Duodenal mucosa (tissue), 2 donors: ENCODE data around the gene HSD17B1.
A peak's percentile ranks its signal among the peaks of the same experiment; 100 is the strongest.
"Not testable (repeated sequence)": the region's sequence is repeated elsewhere in the genome, so short reads cannot be mapped to it uniquely, and the experiment has no call there.

Experiments used
- H3K27ac ChIP-seq: one replicate; pipeline ENCODE4 v1.7.0; 2013; ENCODE audit warnings: low read depth, low read length
- H3K27me3 ChIP-seq, 2 donors: one replicate each; pipeline ENCODE4 v1.7.0; 2013; ENCODE audit warnings: low read length in 2 of 2, control low read depth in 1 of 2; ENCODE audit not compliant: insufficient read depth in 2 of 2, control insufficient read depth in 1 of 2
- H3K36me3 ChIP-seq, 2 donors: one replicate each; pipeline ENCODE4 v1.7.0; 2013; ENCODE audit warnings: low read length in 2 of 2, control low read depth in 1 of 2; ENCODE audit not compliant: insufficient read depth in 2 of 2, control insufficient read depth in 1 of 2
- H3K4me1 ChIP-seq, 2 donors: one replicate each; pipeline ENCODE4 v1.7.0; 2013; ENCODE audit warnings: low read length in 2 of 2, control low read depth in 1 of 2; ENCODE audit not compliant: insufficient read depth in 2 of 2, control insufficient read depth in 1 of 2
- H3K4me3 ChIP-seq, 2 donors: one replicate each; pipeline ENCODE4 v1.7.0; 2013; ENCODE audit warnings: low read length in 2 of 2, low read depth in 1 of 2
- H3K9ac ChIP-seq, 2 donors: one replicate each; pipeline ENCODE4 v1.7.0; 2013; ENCODE audit warnings: low read length in 2 of 2, low read depth in 1 of 2
- H3K9me3 ChIP-seq, 2 donors: one replicate each; pipeline ENCODE4 v1.7.0; 2013; ENCODE audit warnings: low read length in 2 of 2, control low read depth in 1 of 2; ENCODE audit not compliant: control insufficient read depth in 1 of 2

Gene HSD17B1

DNA sequence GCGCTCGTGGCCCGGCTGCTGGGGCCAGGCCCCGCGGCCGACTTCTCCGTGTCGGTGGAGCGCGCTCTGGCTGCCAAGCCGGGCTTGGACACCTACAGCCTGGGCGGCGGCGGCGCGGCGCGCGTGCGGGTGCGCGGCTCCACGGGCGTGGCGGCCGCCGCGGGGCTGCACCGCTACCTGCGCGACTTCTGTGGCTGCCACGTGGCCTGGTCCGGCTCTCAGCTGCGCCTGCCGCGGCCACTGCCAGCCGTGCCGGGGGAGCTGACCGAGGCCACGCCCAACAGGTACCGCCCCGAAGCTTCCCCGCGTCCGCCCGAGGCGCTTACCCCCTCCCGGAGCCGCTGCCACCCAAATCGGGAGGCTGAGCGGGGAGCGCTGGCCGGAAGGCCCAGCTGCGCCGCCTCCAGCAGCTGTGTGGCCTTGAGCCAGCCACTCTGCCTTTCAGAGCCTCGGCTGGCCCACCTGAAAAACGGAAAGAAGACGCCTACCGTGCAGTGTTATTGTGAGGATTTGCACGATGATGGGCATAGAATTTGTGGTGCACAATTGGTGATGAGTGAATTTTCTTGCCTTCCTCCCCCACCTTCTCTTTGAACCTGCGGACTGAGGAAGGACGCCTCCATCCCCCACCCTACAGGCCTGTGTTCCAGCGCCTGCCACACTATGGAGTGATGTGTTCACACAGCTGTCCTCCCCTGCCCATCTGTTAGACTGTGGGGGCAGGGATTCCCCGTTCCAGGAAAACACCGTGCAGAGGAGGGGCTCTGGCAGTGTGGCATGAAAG, 16.2 kb upstream of the HSD17B1 start:
- peak overlapping the region; percentile 64 to 81 for H3K9ac ChIP-seq
- peaks cover 0 to 20% of the 10 kb centered on the region in 2 donors for H3K36me3 ChIP-seq
- peaks cover 29 to 33% of the 10 kb centered on the region in 2 donors for H3K4me1 ChIP-seq
- H3K9me3 ChIP-seq, result no peaks in the 10 kb centered on the region
- peak overlapping the region; percentile 73 for H3K27ac ChIP-seq
- H3K4me3 ChIP-seq, result peak overlapping the region; percentile 68 to 89
- H3K27me3 ChIP-seq, result no peaks in the 10 kb centered on the region

DNA sequence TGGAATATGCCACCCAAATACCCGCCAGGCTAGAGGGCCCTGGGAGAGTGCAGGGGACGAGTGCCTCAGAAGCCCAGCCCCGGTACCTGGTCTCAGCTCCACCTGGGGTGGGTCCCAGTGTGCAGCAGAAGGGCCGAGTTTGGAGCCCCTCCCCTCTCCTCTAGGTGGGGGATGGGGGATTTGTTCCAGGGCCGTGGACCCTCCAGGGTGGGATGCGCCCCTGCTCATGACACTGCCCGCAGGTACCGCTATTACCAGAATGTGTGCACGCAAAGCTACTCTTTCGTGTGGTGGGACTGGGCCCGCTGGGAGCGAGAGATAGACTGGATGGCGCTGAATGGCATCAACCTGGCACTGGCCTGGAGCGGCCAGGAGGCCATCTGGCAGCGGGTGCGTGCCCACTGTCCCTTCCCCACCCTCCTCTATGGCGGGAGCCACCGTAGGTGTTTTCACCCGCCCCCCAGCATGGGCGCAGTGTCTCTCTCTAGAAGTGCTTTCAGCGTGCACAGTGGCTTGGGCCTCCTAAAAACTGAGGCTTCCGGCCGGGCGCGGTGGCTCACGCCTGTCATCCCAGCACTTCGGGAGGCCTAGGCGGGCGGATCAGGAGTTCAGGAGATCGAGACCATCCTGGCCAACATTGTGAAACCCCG, 15.4 kb upstream of the HSD17B1 start:
- Histone ChIP-seq H3K9ac (peak overlapping the region; percentile 64 to 81), H3K4me1 (peaks cover 29 to 33% of the 10 kb centered on the region in 2 donors), H3K36me3 (peaks cover 0 to 21% of the 10 kb centered on the region in 2 donors), H3K27me3 (no peaks in the 10 kb centered on the region), H3K4me3 (peak overlapping the region; percentile 68 to 89), H3K27ac (no peak overlapping the region), H3K9me3 (no peaks in the 10 kb centered on the region)

DNA sequence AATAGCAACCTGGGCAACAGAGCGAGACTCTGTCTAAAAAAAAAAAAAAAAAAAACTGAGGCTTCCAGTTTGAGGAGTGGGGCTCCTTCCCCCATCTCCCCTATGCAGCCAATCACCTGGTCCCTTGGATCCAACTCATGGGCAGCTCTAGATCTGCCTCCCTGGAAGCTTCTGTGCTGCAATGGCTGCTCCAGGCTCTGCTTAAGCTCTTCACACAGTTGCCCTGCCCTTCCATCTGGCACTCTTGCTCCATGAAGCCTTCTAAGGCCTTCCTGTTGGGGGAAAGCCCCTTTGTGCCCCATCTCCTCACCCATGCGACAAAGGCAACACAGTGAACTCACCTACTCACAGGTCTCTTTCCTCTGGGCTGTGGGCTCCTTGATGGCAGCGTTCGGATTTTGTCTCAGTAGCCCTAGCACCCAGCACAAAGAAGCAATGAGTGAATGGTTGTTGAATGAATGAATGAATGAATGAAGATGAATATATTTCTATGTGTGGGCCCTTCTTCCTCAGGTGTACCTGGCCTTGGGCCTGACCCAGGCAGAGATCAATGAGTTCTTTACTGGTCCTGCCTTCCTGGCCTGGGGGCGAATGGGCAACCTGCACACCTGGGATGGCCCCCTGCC, 14.8 kb upstream of the HSD17B1 start:
- no peaks in the 10 kb centered on the region for H3K9me3 ChIP-seq
- H3K9ac ChIP-seq, result no peak overlapping the region
- H3K27me3 ChIP-seq, result no peaks in the 10 kb centered on the region
- peaks cover 29 to 33% of the 10 kb centered on the region in 2 donors for H3K4me1 ChIP-seq
- H3K4me3 ChIP-seq, result no peak overlapping the region
- H3K36me3 ChIP-seq, result peaks cover 0 to 23% of the 10 kb centered on the region in 2 donors
- no peak overlapping the region for H3K27ac ChIP-seq

DNA sequence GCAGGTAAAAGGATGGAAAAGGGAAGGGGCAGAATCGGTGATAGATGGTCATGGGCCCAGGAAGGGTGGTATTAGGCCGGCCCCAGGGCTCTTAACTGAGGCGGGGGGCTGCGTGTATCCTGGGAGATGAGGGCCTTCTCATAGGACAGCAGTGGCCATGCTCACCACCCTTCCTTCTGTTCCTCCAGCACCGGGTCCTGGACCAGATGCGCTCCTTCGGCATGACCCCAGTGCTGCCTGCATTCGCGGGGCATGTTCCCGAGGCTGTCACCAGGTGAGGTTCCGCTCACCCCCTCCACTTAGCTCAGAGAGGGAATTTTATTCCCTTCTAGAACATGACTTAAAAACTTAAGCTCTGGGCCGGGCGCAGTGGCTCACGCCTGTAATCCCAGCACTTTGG, 14.2 kb upstream of the HSD17B1 start:
- H3K9me3 ChIP-seq, result no peaks in the 10 kb centered on the region
- no peaks in the 10 kb centered on the region for H3K27me3 ChIP-seq
- H3K36me3 ChIP-seq, result peaks cover 0 to 28% of the 10 kb centered on the region in 2 donors
- H3K4me1 ChIP-seq, result peaks cover 29 to 33% of the 10 kb centered on the region in 2 donors
- H3K9ac ChIP-seq, result no peak overlapping the region
- no peak overlapping the region for H3K27ac ChIP-seq
- no peak overlapping the region for H3K4me3 ChIP-seq

DNA sequence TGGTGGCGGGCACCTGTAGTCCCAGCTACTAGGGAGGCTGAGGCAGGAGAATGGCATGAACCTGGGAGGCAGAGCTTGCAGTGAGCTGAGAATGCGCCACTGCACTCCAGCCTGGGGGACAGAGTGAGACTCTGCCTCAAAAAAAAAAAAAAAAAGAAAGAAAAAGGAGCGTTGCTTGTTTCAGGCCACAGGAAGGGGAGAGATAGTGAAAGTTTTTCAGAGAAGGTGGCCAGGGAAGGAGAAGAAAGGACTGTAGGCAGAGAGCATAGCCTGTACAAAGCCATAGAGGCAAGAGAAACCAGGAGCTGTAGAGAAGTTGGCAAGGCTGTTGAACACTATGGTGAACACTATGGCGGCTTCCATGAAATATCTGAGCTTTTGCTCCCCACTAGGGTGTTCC, 12.2 kb upstream of the HSD17B1 start:
- Histone ChIP-seq H3K27ac (peak overlapping the region; percentile 17), H3K4me1 (peaks cover 24 to 25% of the 10 kb centered on the region in 2 donors), H3K36me3 (peaks cover 0 to 36% of the 10 kb centered on the region in 2 donors)
- not testable (repeated sequence) for H3K4me3 ChIP-seq, H3K9me3 ChIP-seq, H3K27me3 ChIP-seq, H3K9ac ChIP-seq

DNA sequence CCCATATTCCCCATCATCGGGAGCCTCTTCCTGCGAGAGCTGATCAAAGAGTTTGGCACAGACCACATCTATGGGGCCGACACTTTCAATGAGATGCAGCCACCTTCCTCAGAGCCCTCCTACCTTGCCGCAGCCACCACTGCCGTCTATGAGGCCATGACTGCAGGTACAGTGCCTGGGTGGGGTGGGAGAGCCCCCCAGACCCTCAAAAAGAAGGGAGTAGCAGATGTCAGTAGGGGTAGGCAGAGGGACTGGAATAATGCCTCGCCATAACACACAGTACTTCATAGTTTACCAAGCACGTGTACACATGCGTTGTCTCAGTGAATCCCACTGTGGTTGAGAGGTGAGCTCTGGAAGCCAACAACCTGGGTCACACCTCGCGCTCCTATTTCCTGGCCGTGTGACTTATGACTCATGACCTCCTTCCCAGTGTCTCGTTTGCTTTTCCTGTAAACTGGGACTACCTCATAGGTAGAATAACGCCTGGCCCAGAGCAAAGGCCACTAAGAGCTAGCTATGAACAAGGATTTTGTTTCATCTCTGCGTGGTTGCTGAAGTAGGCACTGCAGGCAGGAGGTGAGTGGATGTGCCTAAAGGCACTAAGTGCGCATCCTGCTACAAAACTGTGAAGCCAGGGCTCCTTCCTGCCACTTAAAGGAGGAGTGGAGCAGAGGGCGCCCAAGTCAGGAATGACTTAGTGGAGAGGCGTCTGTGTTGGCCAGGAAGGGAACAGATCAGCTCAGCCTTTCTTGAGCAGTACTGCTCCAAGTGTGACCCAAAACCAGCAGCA, 11.5 kb upstream of the HSD17B1 start:
- peaks cover 21% of the 10 kb centered on the region in 2 donors for H3K4me1 ChIP-seq
- H3K9ac ChIP-seq, result peak overlapping the region in 1 of 2 donors; percentile 29
- H3K4me3 ChIP-seq, result no peak overlapping the region
- peak overlapping the region; percentile 39 for H3K27ac ChIP-seq
- H3K9me3 ChIP-seq, result no peaks in the 10 kb centered on the region
- peaks cover 0 to 36% of the 10 kb centered on the region in 2 donors for H3K36me3 ChIP-seq
- no peaks in the 10 kb centered on the region for H3K27me3 ChIP-seq

DNA sequence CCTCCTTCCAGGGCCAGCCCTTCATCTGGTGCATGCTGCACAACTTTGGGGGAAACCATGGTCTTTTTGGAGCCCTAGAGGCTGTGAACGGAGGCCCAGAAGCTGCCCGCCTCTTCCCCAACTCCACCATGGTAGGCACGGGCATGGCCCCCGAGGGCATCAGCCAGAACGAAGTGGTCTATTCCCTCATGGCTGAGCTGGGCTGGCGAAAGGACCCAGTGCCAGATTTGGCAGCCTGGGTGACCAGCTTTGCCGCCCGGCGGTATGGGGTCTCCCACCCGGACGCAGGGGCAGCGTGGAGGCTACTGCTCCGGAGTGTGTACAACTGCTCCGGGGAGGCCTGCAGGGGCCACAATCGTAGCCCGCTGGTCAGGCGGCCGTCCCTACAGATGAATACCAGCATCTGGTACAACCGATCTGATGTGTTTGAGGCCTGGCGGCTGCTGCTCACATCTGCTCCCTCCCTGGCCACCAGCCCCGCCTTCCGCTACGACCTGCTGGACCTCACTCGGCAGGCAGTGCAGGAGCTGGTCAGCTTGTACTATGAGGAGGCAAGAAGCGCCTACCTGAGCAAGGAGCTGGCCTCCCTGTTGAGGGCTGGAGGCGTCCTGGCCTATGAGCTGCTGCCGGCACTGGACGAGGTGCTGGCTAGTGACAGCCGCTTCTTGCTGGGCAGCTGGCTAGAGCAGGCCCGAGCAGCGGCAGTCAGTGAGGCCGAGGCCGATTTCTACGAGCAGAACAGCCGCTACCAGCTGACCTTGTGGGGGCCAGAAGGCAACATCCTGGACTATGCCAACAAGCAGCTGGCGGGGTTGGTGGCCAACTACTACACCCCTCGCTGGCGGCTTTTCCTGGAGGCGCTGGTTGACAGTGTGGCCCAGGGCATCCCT, 9.3 kb upstream of the HSD17B1 start:
- peaks cover 15 to 18% of the 10 kb centered on the region in 2 donors for H3K4me1 ChIP-seq
- H3K27ac ChIP-seq, result no peak overlapping the region
- peaks cover 0 to 30% of the 10 kb centered on the region in 2 donors for H3K36me3 ChIP-seq
- no peaks in the 10 kb centered on the region for H3K9me3 ChIP-seq
- H3K9ac ChIP-seq, result no peak overlapping the region
- H3K4me3 ChIP-seq, result no peak overlapping the region
- H3K27me3 ChIP-seq, result no peaks in the 10 kb centered on the region

DNA sequence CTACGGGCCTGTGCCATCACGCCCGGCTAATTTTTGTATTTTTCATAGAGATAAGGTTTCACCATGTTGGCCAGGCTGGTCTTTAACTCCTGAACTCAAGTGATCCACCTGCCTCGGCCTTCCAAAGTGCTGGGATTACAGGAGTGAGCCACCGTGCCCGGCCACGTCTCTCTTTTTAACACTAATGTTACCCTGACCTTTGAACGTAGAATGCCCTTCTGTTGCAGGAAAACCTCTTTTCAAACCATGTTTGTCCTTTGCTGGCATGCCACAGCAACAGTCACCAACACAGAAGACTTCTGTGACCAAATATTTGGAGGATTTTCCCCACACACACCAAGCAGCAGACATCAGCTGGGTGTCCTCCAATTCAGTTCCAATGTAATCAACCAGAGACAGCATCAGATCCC, 7.8 kb upstream of the HSD17B1 start:
- Histone ChIP-seq H3K36me3 (peaks cover 0 to 21% of the 10 kb centered on the region in 2 donors), H3K27ac (no peak overlapping the region)

More for the DNA sequence above, 7.8 kb upstream of the HSD17B1 start:
- no peak overlapping the region for H3K9ac ChIP-seq
- no peak overlapping the region for H3K4me3 ChIP-seq
- H3K27me3 ChIP-seq, result no peaks in the 10 kb centered on the region
- peaks cover 15 to 27% of the 10 kb centered on the region in 2 donors for H3K4me1 ChIP-seq
- no peaks in the 10 kb centered on the region for H3K9me3 ChIP-seq
